Neuronal stem cell (in vitro differentiated cells): ENCODE results near the gene ANTXR2.

Experiments
- DNase-seq: peaks from one replicate; pipeline ENCODE4 v3.0.0-alpha.2; 2013; ENCODE audit warnings: low spot score
- H2AFZ ChIP-seq: one replicate; pipeline ENCODE4 v1.6.1; 2013; ENCODE audit warnings: mild to moderate bottlenecking, low read length, inconsistent platforms
- H2AK5ac ChIP-seq: 2 replicates; pipeline ENCODE4 v1.6.1; 2013; ENCODE audit warnings: low read depth, mild to moderate bottlenecking, inconsistent platforms, low read length, moderate library complexity, mixed read lengths
- H2BK120ac ChIP-seq: 2 replicates; pipeline ENCODE4 v1.6.1; 2013; ENCODE audit warnings: low read depth, mild to moderate bottlenecking, inconsistent platforms, low read length, moderate library complexity, mixed read lengths
- H2BK12ac ChIP-seq: one replicate; pipeline ENCODE4 v1.6.1; 2013; ENCODE audit warnings: low read length, inconsistent platforms
- H2BK15ac ChIP-seq: 2 replicates; pipeline ENCODE4 v1.6.1; 2013; ENCODE audit warnings: mild to moderate bottlenecking, low read length, inconsistent platforms, mixed read lengths
- H2BK5ac ChIP-seq: one replicate; pipeline ENCODE4 v1.6.1; 2013; ENCODE audit warnings: inconsistent platforms, mild to moderate bottlenecking, low read length, moderate library complexity
- H3K14ac ChIP-seq: one replicate; pipeline ENCODE4 v1.6.1; 2013; ENCODE audit warnings: low read length, inconsistent platforms
- H3K18ac ChIP-seq: 2 replicates; pipeline ENCODE4 v1.6.1; 2013; ENCODE audit warnings: low read length, inconsistent platforms
- H3K23ac ChIP-seq: 2 replicates; pipeline ENCODE4 v1.6.1; 2013; ENCODE audit warnings: low read depth, mild to moderate bottlenecking, mixed read lengths, low read length, inconsistent platforms; ENCODE audit not compliant: poor library complexity
- H3K27ac ChIP-seq: replicated peaks from 3 replicates; pipeline ENCODE4 v1.5.1; 2013; ENCODE audit warnings: low read length, inconsistent platforms
- H3K27me3 ChIP-seq, 3 experiments: 2 replicates each; pipeline ENCODE4 v1.6.1; 2013; ENCODE audit warnings: low read length in 3 of 3, mild to moderate bottlenecking in 2 of 3, inconsistent platforms in 1 of 3, low read depth in 1 of 3, mixed read lengths in 1 of 3, moderate library complexity in 1 of 3; ENCODE audit not compliant: control insufficient read depth in 3 of 3, insufficient read depth in 3 of 3
- H3K36me3 ChIP-seq, 2 donors: replicated peaks in 1 of 2; 2 replicates each; pipeline ENCODE4 v1.6.1; 2013; ENCODE audit warnings: low read length in 2 of 2; ENCODE audit not compliant: control insufficient read depth in 2 of 2, insufficient read depth in 2 of 2
- H3K4ac ChIP-seq: 2 replicates; pipeline ENCODE4 v1.6.1; 2013; ENCODE audit warnings: inconsistent platforms, mild to moderate bottlenecking, low read length, moderate library complexity
- H3K4me1 ChIP-seq, 2 donors: 1 replicate in 1 of 2; 2 replicates in 1 of 2; pipeline ENCODE4 v1.6.1; 2013; ENCODE audit warnings: low read length in 2 of 2, low read depth in 1 of 2; ENCODE audit not compliant: control insufficient read depth in 2 of 2, insufficient read depth in 1 of 2
- H3K4me2 ChIP-seq: one replicate; pipeline ENCODE4 v1.6.1; 2013; ENCODE audit warnings: mild to moderate bottlenecking, low read length, inconsistent platforms; ENCODE audit not compliant: insufficient read depth, poor library complexity, severe bottlenecking
- H3K4me3 ChIP-seq, 2 donors: 2 replicates each; pipeline ENCODE4 v1.5.1; 2013; ENCODE audit warnings: low read length in 2 of 2, mild to moderate bottlenecking in 2 of 2, inconsistent platforms in 1 of 2, moderate library complexity in 1 of 2
- H3K79me1 ChIP-seq: one replicate; pipeline ENCODE4 v1.6.1; 2013; ENCODE audit warnings: low read depth, mild to moderate bottlenecking, inconsistent platforms, low read length, moderate library complexity
- H3K9ac ChIP-seq: one replicate; pipeline ENCODE4 v1.6.1; 2013; ENCODE audit warnings: mild to moderate bottlenecking, low read depth, low read length, inconsistent platforms; ENCODE audit not compliant: poor library complexity
- H3K9me3 ChIP-seq, 2 donors: replicated peaks in 1 of 2; 2 replicates each; pipeline versions ENCODE3 to v1.6.1; 2013; ENCODE audit warnings: low read length in 2 of 2, mild to moderate bottlenecking in 2 of 2, inconsistent platforms in 1 of 2, low read depth in 1 of 2, mixed read lengths in 1 of 2, moderate library complexity in 1 of 2; ENCODE audit not compliant: control insufficient read depth in 2 of 2, insufficient read depth in 1 of 2
- H4K8ac ChIP-seq: one replicate; pipeline ENCODE4 v1.6.1; 2013; ENCODE audit warnings: low read depth, mild to moderate bottlenecking, inconsistent platforms, low read length, moderate library complexity
- H4K91ac ChIP-seq: one replicate; pipeline ENCODE4 v1.6.1; 2013; ENCODE audit warnings: low read length, low read depth, mild to moderate bottlenecking, inconsistent platforms; ENCODE audit not compliant: poor library complexity
- WGBS, 2 donors: extraction: QIAGEN DNeasy Blood & Tissue Kit; methylation state at CpG; one replicate each; pipeline ENCODE4 v1.1.7; 2013; ENCODE audit warnings: missing lambda C conversion rate in 2 of 2, mixed read lengths in 1 of 2; ENCODE audit not compliant: insufficient read length in 2 of 2, insufficient replicate concordance in 1 of 2; ENCODE audit errors: extremely low coverage in 2 of 2; 5-methylcytosine and 5-hydroxymethylcytosine counted together

Gene ANTXR2

GRCh38 chr4:79886557-79886956 is 186.5 kb downstream of the ANTXR2 start:
- H3K9me3 ChIP-seq, result no peaks in the 10 kb centered on the region
- no peak overlapping the region for H2AK5ac ChIP-seq
- no peaks in the 10 kb centered on the region for H3K79me1 ChIP-seq
- H3K23ac ChIP-seq, result no peak overlapping the region
- H3K18ac ChIP-seq, result no peak overlapping the region
- no peak overlapping the region for H2BK5ac ChIP-seq
- no peak overlapping the region for H3K4me2 ChIP-seq
- H2BK120ac ChIP-seq, result no peak overlapping the region
- H3K9ac ChIP-seq, result no peak overlapping the region
- H3K4ac ChIP-seq, result no peak overlapping the region
- no peak overlapping the region for H2BK15ac ChIP-seq
- WGBS, 2 donors, result no CpG with 5 or more reads among the region's 1 CpG
- no peak overlapping the region for H3K14ac ChIP-seq
- no peaks in the 10 kb centered on the region for H3K36me3 ChIP-seq
- H3K4me1 ChIP-seq, result no peaks in the 10 kb centered on the region
- no peak overlapping the region for H2BK12ac ChIP-seq
- H3K27me3 ChIP-seq, result no peaks in the 10 kb centered on the region
- no peak overlapping the region for H3K4me3 ChIP-seq
- H2AFZ ChIP-seq, result no peak overlapping the region
- H4K8ac ChIP-seq, result no peak overlapping the region
- DNase-seq, result no peak
- no peak overlapping the region for H4K91ac ChIP-seq
- no peak overlapping the region for H3K27ac ChIP-seq

GRCh38 chr4:79886021-79886420 is 187.0 kb downstream of the ANTXR2 start:
- Histone ChIP-seq H3K9ac (no peak overlapping the region), H3K4me3 (no peak overlapping the region), H3K27me3 (no peaks in the 10 kb centered on the region), H2BK5ac (no peak overlapping the region), H2BK120ac (no peak overlapping the region), H2AK5ac (no peak overlapping the region), H2BK12ac (no peak overlapping the region), H3K18ac (no peak overlapping the region), H3K27ac (no peak overlapping the region), H2AFZ (no peak overlapping the region), H4K8ac (no peak overlapping the region), H3K4me2 (no peak overlapping the region), H4K91ac (no peak overlapping the region), H2BK15ac (no peak overlapping the region), H3K4ac (no peak overlapping the region), H3K23ac (no peak overlapping the region), H3K14ac (no peak overlapping the region), H3K36me3 (no peaks in the 10 kb centered on the region), H3K79me1 (no peaks in the 10 kb centered on the region), H3K4me1 (no peaks in the 10 kb centered on the region), H3K9me3 (no peaks in the 10 kb centered on the region)
- no CpG with 5 or more reads among the region's 5 CpGs for WGBS, 2 donors
- DNase-seq, result no peak

GRCh38 chr4:79883290-79883689 is 189.7 kb downstream of the ANTXR2 start:
- Histone ChIP-seq H2BK5ac (no peak overlapping the region), H3K18ac (no peak overlapping the region), H4K8ac (no peak overlapping the region), H3K79me1 (no peaks in the 10 kb centered on the region), H3K4me3 (no peak overlapping the region), H2AK5ac (no peak overlapping the region), H3K23ac (no peak overlapping the region), H2BK12ac (no peak overlapping the region), H3K36me3 (no peaks in the 10 kb centered on the region), H2BK120ac (no peak overlapping the region), H2AFZ (no peak overlapping the region), H4K91ac (no peak overlapping the region), H3K4me2 (no peak overlapping the region), H3K9ac (no peak overlapping the region), H2BK15ac (no peak overlapping the region), H3K4me1 (no peaks in the 10 kb centered on the region), H3K27me3 (no peaks in the 10 kb centered on the region), H3K14ac (no peak overlapping the region), H3K27ac (no peak overlapping the region), H3K4ac (no peak overlapping the region), H3K9me3 (no peaks in the 10 kb centered on the region)
- no peak for DNase-seq
- no CpG with 5 or more reads among the region's 1 CpG for WGBS, 2 donors

GRCh38 chr4:79882806-79883205 is 190.2 kb downstream of the ANTXR2 start:
- no peaks in the 10 kb centered on the region for H3K9me3 ChIP-seq
- H3K4me2 ChIP-seq, result no peak overlapping the region
- no peak overlapping the region for H2BK15ac ChIP-seq
- no peaks in the 10 kb centered on the region for H3K79me1 ChIP-seq
- no peaks in the 10 kb centered on the region for H3K27me3 ChIP-seq
- H3K23ac ChIP-seq, result no peak overlapping the region
- H2AFZ ChIP-seq, result no peak overlapping the region
- H3K4ac ChIP-seq, result no peak overlapping the region
- H4K8ac ChIP-seq, result no peak overlapping the region
- no peak overlapping the region for H2BK12ac ChIP-seq
- no peak overlapping the region for H3K4me3 ChIP-seq
- no peak overlapping the region for H3K27ac ChIP-seq
- H4K91ac ChIP-seq, result no peak overlapping the region
- no peaks in the 10 kb centered on the region for H3K4me1 ChIP-seq
- no peak overlapping the region for H3K18ac ChIP-seq
- no peak for DNase-seq
- no peak overlapping the region for H2BK5ac ChIP-seq
- no peak overlapping the region for H3K9ac ChIP-seq
- H2AK5ac ChIP-seq, result no peak overlapping the region
- H2BK120ac ChIP-seq, result no peak overlapping the region
- H3K14ac ChIP-seq, result no peak overlapping the region
- no CpG with 5 or more reads among the region's 1 CpG for WGBS, 2 donors
- no peaks in the 10 kb centered on the region for H3K36me3 ChIP-seq
